Right lobe of liver (tissue), 6 donors: Measurements from ENCODE around the gene CACFD1. TPM values are rescaled to one million over a fixed set of nuclear protein-coding genes. Genes with fewer than 3 reads are reported as not detected.

Experiments used
- ATAC-seq, 4 donors: fragments of 200-7000 bp; cut with Tn5 transposase; one replicate each; pipeline ENCODE4 v1.9.1; 2020; ENCODE audit warnings: mild to moderate bottlenecking in 4 of 4, moderate library complexity in 4 of 4
- DNase-seq, 3 donors: peaks; one replicate each; pipeline ENCODE4 v3.0.0-alpha.2; 2020
- H3K27ac ChIP-seq, 3 donors: fragments of 200-600 bp; one replicate each; pipeline ENCODE4 v1.8.0; 2022
- H3K27me3 ChIP-seq, 2 donors: fragments of 200-600 bp; one replicate each; pipeline ENCODE4 v1.8.0; 2022
- H3K36me3 ChIP-seq, 4 donors: fragments of 200-600 bp; sonication (generic) in 1 of 4; one replicate each; pipeline versions ENCODE4 v1.5.1 to v1.8.0; 2017 to 2022; ENCODE audit warnings: control low read depth in 1 of 4
- H3K4me1 ChIP-seq, 4 donors: fragments of 200-600 bp; sonication (generic) in 1 of 4; one replicate each; pipeline versions ENCODE4 v1.5.1 to v1.8.0; 2017 to 2022; ENCODE audit warnings: control low read depth in 1 of 4
- H3K4me3 ChIP-seq, 3 donors: fragments of 200-600 bp; one replicate each; pipeline ENCODE4 v1.8.0; 2022
- H3K9me3 ChIP-seq, 4 donors: fragments of 200-600 bp; sonication (generic) in 1 of 4; one replicate each; pipeline versions ENCODE4 v1.5.1 to v1.8.0; 2017 to 2022; ENCODE audit warnings: control low read depth in 1 of 4
- POLR2A ChIP-seq: fragments of 450-650 bp; IDR thresholded peaks from one replicate; pipeline ENCODE4 v1.6.1; 2017; ENCODE audit warnings: antibody characterized with exemption, mild to moderate bottlenecking
- WGBS: methylation state at CpG from one replicate; pipeline ENCODE4 v1.1.6; 2018; ENCODE audit warnings: low coverage, low lambda C conversion rate; ENCODE audit not compliant: insufficient coverage; ENCODE audit errors: missing lambda C conversion rate; 5-methylcytosine and 5-hydroxymethylcytosine counted together
- intact Hi-C, 2 donors: fragments of 100-400 bp; cut with DNase I; formaldehyde crosslinking; loops; one replicate each; pipeline versions ENCODE4 v1.11.2 to v1.14.1; 2022
- total RNA-seq, 6 experiments: library from RNA; depleted of rRNA in 2 of 6; stranded (reverse); fragments of >200 nt in 2 of 6; fragmentation: NEBNext Ultra II Directional in 3 of 6; extraction: Animal tissue kit (Norgen Biotek cat#: 25700) in 3 of 6; gene quantifications; one replicate each; pipeline versions ENCODE4 v1.1.0 to v1.2.4, GENCODE V29; 2016 to 2023
- TF ChIP-seq, protein P1 (sequence below), 4 donors: fragments of 200-600 bp in 3 of 4; fragments of 450-650 bp in 1 of 4; IDR thresholded peaks; one replicate each; pipeline versions ENCODE4 v1.5.1 to v1.8.0; 2016 to 2022; ENCODE audit warnings: antibody characterized with exemption in 4 of 4, mild to moderate bottlenecking in 2 of 4
- donor health status: DM: no; HTN: yes; CAD: no.
- donor health status: DM: no; HTN: no; CAD: no.
- donor health status: DM: no; HTN: no; CAD: no.
- donor health status: DM: no; HTN: yes; CAD: no.
- donor health status: DM: no; HTN: yes; CAD: no.

CACFD1 gene
- total RNA-seq, 6 experiments from 2014 or later, result 23.5 to 39.8 (median 32.9) TPM

DNA sequence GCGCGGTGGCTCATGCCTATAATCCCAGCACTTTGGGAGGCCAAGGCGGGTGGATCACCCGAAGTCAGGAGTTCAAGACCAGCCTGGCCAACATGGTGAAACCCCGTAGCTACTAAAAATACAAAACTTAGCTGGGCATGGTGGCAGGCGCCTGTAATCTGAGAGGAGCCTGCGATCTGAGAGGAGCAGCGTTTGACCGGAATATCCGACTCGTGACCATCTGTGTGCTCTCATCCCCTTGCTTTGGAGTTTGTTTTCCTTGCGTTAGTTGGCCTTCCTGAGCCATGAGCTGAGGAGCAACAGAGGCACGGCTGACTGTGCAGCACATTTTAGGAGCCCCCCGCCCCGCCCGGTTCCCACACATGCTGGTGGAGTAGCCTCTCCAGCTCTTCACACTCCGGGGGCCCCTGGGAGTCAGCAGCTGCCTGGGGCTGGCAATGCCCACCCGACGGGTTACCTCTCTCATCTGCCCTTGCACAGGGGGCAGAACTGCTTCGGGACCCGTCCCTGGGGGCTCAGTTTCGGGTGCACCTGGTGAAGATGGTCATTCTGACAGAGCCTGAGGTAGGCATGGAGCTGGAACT lies 34.6 kb upstream of the CACFD1 start:
- TF ChIP-seq, protein P1, sequence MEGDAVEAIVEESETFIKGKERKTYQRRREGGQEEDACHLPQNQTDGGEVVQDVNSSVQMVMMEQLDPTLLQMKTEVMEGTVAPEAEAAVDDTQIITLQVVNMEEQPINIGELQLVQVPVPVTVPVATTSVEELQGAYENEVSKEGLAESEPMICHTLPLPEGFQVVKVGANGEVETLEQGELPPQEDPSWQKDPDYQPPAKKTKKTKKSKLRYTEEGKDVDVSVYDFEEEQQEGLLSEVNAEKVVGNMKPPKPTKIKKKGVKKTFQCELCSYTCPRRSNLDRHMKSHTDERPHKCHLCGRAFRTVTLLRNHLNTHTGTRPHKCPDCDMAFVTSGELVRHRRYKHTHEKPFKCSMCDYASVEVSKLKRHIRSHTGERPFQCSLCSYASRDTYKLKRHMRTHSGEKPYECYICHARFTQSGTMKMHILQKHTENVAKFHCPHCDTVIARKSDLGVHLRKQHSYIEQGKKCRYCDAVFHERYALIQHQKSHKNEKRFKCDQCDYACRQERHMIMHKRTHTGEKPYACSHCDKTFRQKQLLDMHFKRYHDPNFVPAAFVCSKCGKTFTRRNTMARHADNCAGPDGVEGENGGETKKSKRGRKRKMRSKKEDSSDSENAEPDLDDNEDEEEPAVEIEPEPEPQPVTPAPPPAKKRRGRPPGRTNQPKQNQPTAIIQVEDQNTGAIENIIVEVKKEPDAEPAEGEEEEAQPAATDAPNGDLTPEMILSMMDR (IDR thresholded peaks at IDR 0.05), result no peak
- TF ChIP-seq POLR2A, result no peak
- peaks cover 0 to 7% (median 0%) of the 10 kb centered on the region in 4 donors for H3K4me1 ChIP-seq
- H3K4me3 ChIP-seq, result no peak overlapping the region
- H3K36me3 ChIP-seq, result no peaks in the 10 kb centered on the region
- DNase-seq, result no peak
- H3K9me3 ChIP-seq, result no peaks in the 10 kb centered on the region
- H3K27ac ChIP-seq, result no peak overlapping the region
- ATAC-seq, result no peak
- 80% methylated on average over 1 of the region's 22 CpGs for WGBS
- H3K27me3 ChIP-seq, result no peaks in the 10 kb centered on the region
- intact Hi-C loops, result no loop called here

DNA sequence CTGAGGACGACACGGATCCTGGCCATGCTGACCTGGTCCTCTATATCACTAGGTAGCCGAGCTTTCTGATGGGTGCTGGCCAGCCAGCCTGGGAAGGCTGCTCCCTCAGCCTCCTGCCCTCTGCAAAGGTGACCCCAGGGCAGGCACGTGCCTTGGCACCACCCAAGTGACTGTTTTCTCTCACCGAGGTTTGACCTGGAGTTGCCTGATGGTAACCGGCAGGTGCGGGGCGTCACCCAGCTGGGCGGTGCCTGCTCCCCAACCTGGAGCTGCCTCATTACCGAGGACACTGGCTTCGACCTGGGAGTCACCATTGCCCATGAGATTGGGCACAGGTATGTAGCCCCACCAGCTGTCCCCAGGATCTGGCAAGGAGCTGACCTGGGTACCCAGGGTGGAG lies 33.8 kb upstream of the CACFD1 start:
- 80% methylated on average over 1 of the region's 11 CpGs for WGBS
- Histone ChIP-seq H3K4me1 (peaks cover 0 to 7% (median 0%) of the 10 kb centered on the region in 4 donors), H3K36me3 (no peaks in the 10 kb centered on the region), H3K9me3 (no peaks in the 10 kb centered on the region), H3K27ac (no peak overlapping the region), H3K27me3 (no peaks in the 10 kb centered on the region), H3K4me3 (no peak overlapping the region)
- DNase-seq, result no peak
- no peak for TF ChIP-seq POLR2A
- TF ChIP-seq, protein P1 (IDR thresholded peaks at IDR 0.05), result no peak
- no peak for ATAC-seq
- intact Hi-C loops, result no loop called here

DNA sequence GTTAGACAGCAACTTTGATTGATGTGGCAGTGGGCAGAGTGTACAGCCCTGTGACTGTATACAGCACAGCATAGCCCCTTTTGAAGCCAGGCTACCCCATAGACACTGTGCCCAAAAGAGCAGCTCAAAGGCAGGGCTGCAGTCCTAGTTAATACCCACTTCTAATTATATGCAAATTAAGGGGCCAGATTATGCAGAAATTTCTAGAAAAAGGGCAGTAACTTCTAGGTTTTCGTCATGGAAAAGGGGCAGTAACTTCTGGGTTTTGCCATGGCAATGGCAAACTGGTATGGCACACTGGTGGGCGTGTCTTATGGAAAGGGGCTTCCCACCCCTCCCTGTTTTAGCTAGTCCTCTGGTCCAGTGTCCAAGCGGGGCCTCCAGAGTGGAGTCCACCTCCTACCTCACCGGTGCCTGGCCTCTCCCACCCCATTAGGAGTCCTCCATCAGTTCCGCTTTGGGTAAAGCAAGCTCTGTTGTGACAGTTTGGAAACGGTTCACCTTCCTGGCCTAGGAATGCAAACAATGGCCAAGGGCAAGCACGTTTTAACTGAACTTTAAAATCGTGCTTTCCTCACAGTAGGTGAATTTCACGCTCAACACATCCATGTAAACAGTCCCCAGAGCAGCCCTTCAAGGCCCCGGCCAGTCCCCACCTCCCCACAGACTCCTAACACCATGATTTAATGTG lies 32.0 kb upstream of the CACFD1 start:
- WGBS, result 27% methylated on average over 6 of the region's 10 CpGs
- no peaks in the 10 kb centered on the region for H3K36me3 ChIP-seq
- H3K27ac ChIP-seq, result no peak overlapping the region
- peak overlapping the region in 1 of 3 donors; percentile 35 for H3K4me3 ChIP-seq
- no peak for DNase-seq
- ATAC-seq, result peak in 1 of 4 donors; percentile 19
- TF ChIP-seq, protein P1 (IDR thresholded peaks at IDR 0.05), result no peak
- no peak for TF ChIP-seq POLR2A
- peaks cover 0 to 7% (median 0%) of the 10 kb centered on the region in 4 donors for H3K4me1 ChIP-seq
- no peaks in the 10 kb centered on the region for H3K9me3 ChIP-seq
- no peaks in the 10 kb centered on the region for H3K27me3 ChIP-seq
- intact Hi-C loops, result no loop called here

DNA sequence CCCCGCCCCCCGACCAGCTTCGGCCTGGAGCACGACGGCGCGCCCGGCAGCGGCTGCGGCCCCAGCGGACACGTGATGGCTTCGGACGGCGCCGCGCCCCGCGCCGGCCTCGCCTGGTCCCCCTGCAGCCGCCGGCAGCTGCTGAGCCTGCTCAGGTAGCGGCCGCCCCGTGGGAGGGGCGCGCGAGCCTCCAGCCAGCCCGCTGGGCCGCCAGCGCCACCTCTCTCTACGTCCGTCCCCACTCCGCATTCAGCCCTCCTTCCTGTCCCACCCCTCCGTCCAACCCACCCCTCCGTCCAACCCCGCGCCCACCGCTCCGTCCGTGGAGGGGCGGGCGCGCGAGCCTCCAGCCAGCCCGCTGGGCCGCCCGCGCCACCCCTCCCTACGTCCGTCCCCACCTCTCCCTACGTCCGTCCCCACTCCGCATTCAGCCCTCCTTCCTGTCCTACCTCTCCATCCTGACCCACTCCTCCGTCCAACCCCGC lies 31.1 kb upstream of the CACFD1 start:
- no peaks in the 10 kb centered on the region for H3K9me3 ChIP-seq
- no peaks in the 10 kb centered on the region for H3K27me3 ChIP-seq
- ATAC-seq (peak; percentile 33 to 56 (median 50)), DNase-seq (no peak)
- 8% methylated on average over 13 of the region's 57 CpGs for WGBS
- intact Hi-C loops, result no loop called here
- peak overlapping the region in 2 of 3 donors; percentile 14 to 35 for H3K4me3 ChIP-seq
- H3K4me1 ChIP-seq, result peaks cover 0 to 7% (median 0%) of the 10 kb centered on the region in 4 donors
- no peak overlapping the region for H3K27ac ChIP-seq
- H3K36me3 ChIP-seq, result no peaks in the 10 kb centered on the region
- no peak for TF ChIP-seq POLR2A

DNA sequence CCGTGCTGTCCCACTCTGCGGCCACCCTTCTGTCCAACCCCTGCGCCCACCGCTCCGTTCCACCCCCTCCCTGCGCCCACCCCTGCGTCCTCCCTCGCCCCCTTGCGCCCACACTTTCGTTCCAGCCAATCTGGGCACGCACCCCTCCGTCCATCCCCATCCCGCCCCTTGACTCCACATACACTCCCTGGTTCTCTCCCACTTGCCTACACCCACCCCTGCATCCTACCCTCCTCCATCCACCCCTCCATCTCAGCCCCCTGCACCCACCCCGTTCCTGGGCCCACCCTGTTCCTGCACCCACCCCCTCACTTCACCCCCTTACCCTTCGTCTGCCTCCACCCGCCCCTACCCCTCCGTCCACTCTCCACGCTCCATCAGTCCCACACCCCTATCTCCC lies 30.6 kb upstream of the CACFD1 start:
- H3K36me3 ChIP-seq, result no peaks in the 10 kb centered on the region
- 28% methylated on average over 18 of the region's 18 CpGs for WGBS
- TF ChIP-seq POLR2A, result no peak
- TF ChIP-seq, protein P1 (IDR thresholded peaks at IDR 0.05), result no peak
- intact Hi-C loops, result no loop called here
- peaks cover 0 to 7% (median 0%) of the 10 kb centered on the region in 4 donors for H3K4me1 ChIP-seq
- DNase-seq (no peak), ATAC-seq (no peak)
- H3K9me3 ChIP-seq, result no peaks in the 10 kb centered on the region
- H3K27me3 ChIP-seq, result no peaks in the 10 kb centered on the region
- no peak overlapping the region for H3K27ac ChIP-seq
- no peak overlapping the region for H3K4me3 ChIP-seq
